Measurements from ENCODE around the gene NACA2. TPM values are rescaled to one million over a fixed set of nuclear protein-coding genes. Genes with fewer than 3 reads are reported as not detected.
A peak's percentile ranks its signal among the peaks of the same experiment; 100 is the strongest.
"Not testable (repeated sequence)": the region's sequence is repeated elsewhere in the genome, so short reads cannot be mapped to it uniquely, and the experiment has no call there.

The NACA2 gene
- total RNA-seq, 1 experiment from 2014 or later: not detected

GRCh38 chr17:61552560-61552959 is 38.5 kb downstream of the NACA2 start:
- not testable (repeated sequence) for DNase-seq (ENCODE audit: low read depth)

GRCh38 chr17:61551255-61551742 is 39.7 kb downstream of the NACA2 start:
- DNase-seq (ENCODE audit: low read depth): peak; percentile 55

GRCh38 chr17:61547113-61547512 is 43.9 kb downstream of the NACA2 start:
- no peak for DNase-seq (ENCODE audit: low read depth)

GRCh38 chr17:61545335-61545938 is 45.6 kb downstream of the NACA2 start:
- no peak for DNase-seq (ENCODE audit: low read depth)

- DNase-seq (ENCODE audit: low read depth): no peak
Observed at GRCh38 chr17:61543786-61544415, 47.1 kb downstream of the NACA2 start.

- DNase-seq (ENCODE audit: low read depth): no peak
Observed at GRCh38 chr17:61542027-61542426, 49.0 kb downstream of the NACA2 start.

- DNase-seq (ENCODE audit: low read depth): no peak
Observed at GRCh38 chr17:61540874-61541273, 50.1 kb downstream of the NACA2 start.

Other genes starting within 250 kb of the NACA2 start
- 1.8 and 2.1 TPM in 2 replicates for gene TBX2, start 191.4 kb downstream of the NACA2 start, total RNA-seq (2014; rRNA removed; shearing (Covaris generic))
- gene TBX4, start 138.8 kb downstream of the NACA2 start, total RNA-seq (2014; rRNA removed; shearing (Covaris generic)): not detected in 2 replicates